ENCODE results near the gene RNU6-9.

Gene RNU6-9

DNA sequence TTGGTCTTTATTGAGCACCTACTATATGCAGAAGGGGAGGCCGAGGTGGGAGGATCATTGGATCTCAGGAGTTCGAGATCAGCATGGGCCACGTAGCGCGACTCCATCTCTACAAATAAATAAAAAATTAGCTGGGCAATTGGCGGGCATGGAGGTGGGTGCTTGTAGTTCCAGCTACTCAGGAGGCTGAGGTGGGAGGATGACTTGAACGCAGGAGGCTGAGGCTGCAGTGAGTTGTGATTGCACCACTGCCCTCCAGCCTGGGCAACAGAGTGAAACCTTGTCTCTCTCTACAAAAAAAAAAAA is 30.0 kb upstream of the RNU6-9 start:
- no peak overlapping the region for H3K4me3 ChIP-seq (ENCODE audit: low read depth, low read length)
- TF ChIP-seq CTCF (IDR thresholded peaks at IDR 0.05; ENCODE audit: low read depth, low read length) = no peak

GRCh38 chr19:866769-867300 is 26.4 kb upstream of the RNU6-9 start:
- no peak for TF ChIP-seq CTCF (IDR thresholded peaks at IDR 0.05; ENCODE audit: low read depth, low read length)
- no peak overlapping the region for H3K4me3 ChIP-seq (ENCODE audit: low read depth, low read length)

GRCh38 chr19:867301-867793 is 25.9 kb upstream of the RNU6-9 start:
- no peak for TF ChIP-seq CTCF (IDR thresholded peaks at IDR 0.05; ENCODE audit: low read depth, low read length)
- H3K4me3 ChIP-seq (ENCODE audit: low read depth, low read length) = no peak overlapping the region

- no peak for TF ChIP-seq CTCF (IDR thresholded peaks at IDR 0.05; ENCODE audit: low read depth, low read length)
- no peak overlapping the region for H3K4me3 ChIP-seq (ENCODE audit: low read depth, low read length)
Measured at GRCh38 chr19:867855-868457, 25.3 kb upstream of the RNU6-9 start.

DNA sequence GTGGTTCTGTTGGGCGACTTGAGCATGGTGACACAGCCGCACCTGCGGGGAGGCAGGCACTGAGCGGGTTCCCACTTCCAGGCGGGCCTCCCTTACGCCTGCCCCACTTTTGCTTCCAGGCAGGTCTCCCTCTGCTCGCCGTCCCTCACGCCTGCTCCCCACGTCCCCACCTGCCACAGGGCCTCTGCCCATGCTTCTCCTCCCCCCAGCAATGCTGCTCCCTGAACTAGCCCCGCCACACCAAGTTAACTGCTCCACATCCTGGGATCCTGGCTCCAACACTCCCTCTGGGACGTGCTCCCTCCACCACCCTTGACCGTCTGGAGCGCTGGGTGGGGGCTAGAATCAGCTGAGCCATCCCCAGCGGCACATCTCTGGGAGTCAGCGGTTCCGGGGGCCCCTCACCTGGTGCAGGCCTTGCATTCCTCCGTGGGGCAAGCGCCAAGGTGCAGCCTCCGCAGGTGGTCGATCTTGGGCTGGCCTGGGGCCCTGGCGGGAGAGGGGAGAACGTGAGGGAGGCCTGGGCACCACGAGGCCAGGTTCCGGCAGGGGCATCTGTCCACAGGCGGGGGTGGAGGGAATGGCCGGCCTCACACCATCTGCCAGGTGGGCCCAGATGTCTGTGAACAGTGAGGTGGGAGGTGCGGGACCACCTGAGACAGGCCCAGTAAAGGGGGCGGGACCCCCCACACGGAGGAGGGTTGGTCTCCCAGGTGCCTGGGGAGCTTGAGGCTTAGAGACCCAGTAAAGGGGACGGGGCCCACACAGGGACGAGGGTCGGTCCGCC is 24.6 kb upstream of the RNU6-9 start:
- H3K4me3 ChIP-seq (ENCODE audit: low read depth, low read length) = no peak overlapping the region
- TF ChIP-seq CTCF (IDR thresholded peaks at IDR 0.05; ENCODE audit: low read depth, low read length) = no peak

DNA sequence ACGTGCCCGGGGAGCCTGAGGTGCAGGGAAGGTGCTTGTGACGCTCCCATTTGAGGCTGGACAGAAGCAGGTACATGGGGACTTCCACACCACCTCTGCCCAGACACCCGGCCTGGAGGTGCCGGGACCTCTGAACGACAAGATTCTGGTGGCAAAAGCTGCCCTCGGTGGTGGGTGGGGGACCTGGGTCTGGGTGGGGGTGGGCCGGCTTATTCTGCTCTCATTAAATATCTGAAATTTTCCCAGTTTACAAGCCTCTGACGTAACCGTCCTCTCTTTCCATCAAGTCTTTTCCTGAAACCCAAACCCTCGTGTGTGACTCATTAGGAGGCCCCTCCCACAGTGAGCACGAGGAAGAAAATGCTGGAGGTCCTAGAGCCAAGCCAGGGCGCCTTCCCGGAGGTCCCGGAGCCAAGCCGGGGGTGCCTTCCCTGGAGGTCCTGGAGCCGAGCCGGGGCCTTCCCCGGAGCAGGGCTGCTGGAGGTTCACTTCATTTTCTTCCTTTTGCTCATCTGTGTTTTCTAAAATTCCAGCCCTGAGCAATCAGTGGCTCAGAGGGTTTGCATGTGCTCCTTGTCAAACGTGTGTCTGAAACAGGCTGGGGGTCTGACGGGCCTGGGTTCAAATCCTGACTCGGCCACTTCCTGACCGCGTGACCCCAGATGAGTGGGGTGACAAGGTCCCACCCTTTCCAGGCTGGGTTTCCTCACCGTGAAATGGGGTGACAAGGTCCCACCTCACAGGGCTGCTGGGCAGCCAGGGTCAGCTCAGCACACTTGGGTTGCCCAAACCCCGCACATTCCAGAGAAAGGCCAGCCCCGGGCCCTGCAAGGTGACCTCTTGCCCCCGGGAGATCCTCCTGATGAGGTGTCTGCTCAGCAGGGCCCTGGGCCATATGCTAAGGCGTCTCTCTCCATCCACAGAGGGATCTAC is 23.8 kb upstream of the RNU6-9 start:
- TF ChIP-seq CTCF (IDR thresholded peaks at IDR 0.05; ENCODE audit: low read depth, low read length) = no peak

More for the DNA sequence above, 23.8 kb upstream of the RNU6-9 start:
- H3K4me3 ChIP-seq (ENCODE audit: low read depth, low read length) = no peak overlapping the region

All from WI38 (cell line).